HG02870 (cell line): ENCODE measurements around the gene KRTDAP.
"Not testable (repeated sequence)": the region's sequence is repeated elsewhere in the genome, so short reads cannot be mapped to it uniquely, and the experiment has no call there.

Experiments
- ATAC-seq: cut with Tn5 transposase; IDR thresholded peaks from one replicate; pipeline ENCODE4 v1.9.1; 2021; ENCODE audit warnings: mild to moderate bottlenecking, moderate library complexity; ENCODE audit not compliant: unreplicated experiment

Gene KRTDAP

DNA sequence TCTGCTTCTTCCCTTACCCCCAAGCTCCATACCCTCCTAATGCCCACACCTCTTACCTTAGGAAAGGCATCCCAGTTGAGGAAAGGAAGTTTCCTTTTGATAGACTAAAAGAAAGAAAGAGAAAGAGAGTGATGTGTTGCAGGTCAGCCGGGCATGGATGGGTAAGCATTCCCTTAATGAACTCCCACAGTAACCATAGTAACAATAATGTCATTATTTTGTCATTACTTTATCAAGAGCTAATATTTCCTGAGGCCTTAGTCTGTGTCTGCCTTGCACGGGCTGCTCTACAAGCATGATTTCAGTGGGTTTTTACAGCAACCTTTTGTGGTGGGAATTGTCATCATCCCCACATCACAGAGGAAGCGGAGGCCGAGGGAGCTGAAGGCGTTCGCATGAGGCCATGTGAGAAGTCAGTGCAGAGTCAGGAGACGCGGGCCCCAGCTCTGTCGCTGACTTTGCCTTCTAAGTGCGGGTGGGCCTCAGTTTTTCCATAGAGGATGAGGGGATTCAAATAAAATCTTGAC lies 2.5 kb downstream of the KRTDAP start:
- no peak for ATAC-seq

DNA sequence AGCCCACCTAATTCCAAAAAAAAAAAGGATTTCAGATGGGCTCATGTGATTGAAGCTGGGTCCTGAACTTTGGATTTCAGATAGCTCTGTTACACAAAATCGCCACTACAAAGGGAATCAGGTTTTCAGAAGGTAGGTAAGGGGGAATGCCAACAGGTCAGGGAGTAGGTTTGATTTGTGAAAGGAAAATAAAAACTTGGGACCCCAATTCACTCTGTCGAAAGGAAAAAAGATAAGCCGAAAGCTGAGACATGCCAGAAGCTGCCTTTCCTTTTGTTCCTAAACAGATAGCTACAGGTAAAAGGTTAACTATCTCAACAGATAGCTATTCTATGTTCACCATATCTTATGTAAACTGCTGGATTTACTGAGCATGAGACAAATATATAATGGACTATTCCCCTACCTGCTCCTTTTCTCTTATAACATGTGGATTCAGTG lies 4.0 kb downstream of the KRTDAP start:
- no peak for ATAC-seq

DNA sequence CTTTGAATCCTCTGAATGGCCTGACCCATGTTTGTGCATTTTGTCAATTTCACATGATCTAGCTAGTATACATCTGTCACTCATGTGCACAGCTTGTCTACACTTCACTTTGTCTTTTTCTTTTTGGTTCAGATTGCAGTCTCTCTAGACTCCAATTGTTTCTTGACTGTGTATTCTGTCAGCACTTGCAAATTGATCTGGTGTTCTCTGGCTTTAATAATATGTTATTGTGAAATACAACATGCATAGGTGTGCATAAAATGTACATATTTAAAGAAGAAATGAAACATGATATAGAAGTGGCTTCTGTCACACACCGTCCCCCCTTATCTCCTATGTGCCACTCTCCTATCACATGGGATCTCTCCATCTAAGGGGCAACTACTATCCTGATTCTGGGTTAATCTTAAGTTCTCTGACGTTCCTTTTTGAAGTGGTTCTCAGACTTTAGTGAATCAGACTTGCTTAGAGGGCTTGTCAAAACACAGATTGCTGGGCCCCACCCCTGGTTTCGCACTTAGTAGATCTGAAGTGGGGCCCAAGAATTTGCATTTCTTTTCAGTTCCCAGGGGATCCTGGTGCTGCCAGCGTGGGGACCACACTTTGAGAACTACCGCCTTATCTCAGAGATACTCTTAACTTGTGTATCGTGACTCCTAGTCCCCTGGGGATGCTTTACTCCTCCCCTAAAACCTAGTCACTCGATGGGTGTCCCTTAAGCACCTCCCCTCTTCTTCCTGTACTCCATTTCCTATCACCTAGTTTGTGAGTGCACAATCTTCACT lies 5.8 kb downstream of the KRTDAP start:
- ATAC-seq: no peak

DNA sequence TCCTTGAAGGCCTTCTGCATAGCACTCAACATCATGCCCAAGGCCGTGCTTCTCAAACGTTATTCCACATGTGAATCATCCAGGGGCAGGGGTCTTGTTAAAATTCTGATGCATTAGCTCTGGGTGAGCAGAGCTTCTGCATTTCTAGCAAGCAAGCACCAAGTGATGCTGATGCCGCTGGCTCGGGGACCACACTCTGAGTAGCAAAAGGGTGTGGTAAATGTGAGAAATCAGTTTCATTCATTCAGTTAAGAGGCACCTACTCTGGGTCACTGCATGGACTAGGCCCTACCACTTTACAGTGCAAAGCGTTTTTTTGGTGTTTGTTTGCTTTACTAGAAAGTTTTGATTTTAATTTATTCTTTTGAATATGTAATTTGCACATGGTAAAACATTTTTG lies 7.2 kb downstream of the KRTDAP start:
- ATAC-seq: no peak

DNA sequence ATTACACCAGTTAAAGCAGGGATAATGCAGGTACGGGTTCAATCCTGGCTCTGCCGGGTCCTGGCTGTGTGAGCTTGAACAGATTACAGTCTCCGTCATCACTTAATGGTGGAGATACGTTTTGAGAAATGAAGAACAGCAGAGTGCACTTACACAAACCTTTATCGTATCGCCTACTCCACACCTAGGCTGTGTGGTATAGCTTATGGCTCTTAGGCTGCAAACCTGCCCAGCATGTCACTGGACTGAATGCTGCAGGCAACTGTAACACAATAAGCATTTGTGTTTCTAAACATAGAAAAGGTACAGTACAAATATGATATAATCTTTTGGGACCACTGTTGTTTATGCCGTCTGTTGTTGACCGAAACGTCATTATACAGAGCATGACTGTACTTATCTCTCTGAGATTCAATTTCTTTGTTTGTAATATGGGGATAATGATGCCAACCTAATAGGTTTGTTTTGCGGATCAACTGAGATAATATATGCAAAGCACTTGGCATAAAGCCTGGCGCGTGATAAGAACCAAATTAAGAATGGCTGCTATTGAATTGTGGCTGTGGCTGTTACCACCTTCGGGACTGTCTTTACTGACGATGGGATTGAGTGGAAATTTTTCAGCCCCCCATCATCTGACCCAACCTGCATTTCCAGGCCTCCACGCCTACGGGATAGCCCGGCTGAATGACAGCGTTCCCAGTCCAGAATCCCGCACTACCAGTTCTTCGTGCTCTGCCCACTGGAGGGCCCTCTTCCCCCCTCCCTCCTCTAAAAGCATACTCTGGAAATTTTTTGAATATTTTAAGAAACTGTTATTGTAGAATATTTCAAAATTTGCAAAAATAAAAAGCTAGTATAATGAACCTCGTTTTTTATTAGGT lies 11.2 kb downstream of the KRTDAP start:
- no peak for ATAC-seq

DNA sequence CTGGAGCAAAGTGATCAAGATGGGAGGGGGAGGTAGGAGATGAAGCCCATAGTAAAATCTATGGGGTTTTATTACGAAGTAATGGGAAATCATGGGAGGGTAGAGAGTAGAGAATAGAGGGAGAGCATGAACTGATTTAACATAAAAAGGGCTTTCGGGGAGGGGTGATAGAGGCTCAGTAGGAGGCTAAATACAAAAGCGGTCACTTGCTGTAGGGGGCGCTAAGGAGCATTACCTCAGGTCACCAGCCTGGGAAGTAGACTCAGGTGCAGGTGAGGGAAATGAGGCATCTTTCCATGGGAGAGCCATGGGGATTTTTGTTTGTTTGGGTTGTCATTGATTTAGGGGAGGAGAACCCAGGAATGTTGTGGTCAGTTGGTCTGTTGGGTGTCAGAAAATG lies 14.1 kb downstream of the KRTDAP start:
- ATAC-seq: no peak

DNA sequence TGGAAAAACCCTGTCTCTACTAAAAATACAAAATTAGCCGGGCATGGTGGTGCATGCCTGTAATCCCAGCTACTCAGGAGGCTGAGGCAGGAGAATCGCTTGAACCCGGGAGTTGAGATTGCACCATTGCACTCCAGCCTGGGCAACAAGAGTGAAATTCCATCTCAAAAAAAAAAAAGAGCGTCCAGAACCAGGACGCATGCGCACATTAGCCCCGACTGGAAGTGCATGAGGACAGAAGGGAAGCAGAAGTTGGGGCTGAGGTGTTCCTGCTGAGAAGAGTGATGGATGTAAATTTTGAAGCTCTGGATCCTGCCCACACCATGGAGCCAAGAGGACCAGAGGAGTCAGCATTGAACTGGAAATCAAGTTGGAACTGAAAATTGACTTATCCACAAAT lies 15.7 kb downstream of the KRTDAP start:
- not testable (repeated sequence) for ATAC-seq

DNA sequence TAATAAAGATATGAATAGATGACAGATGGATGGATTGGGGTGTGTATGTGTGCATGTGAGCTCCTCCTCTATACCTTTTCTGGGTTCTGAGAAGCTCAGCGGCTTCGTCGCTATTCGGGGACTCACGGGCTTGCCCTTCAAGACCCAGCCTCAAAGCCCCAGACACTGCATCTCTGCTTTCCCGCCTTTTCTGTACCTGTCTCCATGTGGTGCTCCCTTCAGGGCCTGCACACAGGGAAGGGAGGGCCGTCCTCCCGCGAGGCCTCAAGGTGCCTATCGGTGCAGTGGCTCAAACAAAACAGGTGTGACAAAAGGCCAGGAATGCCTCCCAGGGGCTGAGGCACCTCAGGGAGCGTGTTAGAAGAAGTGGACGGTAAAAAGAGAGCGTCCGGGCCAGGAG lies 16.2 kb downstream of the KRTDAP start:
- ATAC-seq: no peak

DNA sequence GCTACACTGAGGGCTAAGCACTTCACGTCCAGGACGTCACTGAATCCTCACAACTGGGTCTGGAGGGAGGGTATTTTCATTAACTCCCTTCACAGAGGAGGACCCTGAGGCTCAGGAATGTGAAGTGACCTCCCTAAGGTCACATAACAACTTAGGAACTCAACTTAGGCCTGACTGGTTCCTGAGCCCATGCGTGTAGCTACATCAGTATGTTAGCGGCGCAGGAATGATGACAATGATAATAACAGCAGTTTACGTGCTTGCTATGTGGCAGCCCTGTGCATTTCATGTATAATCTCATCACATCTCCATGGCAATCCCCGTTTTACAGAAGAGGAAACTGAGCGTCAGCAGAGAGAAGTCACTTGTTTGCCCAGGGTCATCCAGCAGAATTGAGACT lies 18.3 kb downstream of the KRTDAP start:
- ATAC-seq: no peak

DNA sequence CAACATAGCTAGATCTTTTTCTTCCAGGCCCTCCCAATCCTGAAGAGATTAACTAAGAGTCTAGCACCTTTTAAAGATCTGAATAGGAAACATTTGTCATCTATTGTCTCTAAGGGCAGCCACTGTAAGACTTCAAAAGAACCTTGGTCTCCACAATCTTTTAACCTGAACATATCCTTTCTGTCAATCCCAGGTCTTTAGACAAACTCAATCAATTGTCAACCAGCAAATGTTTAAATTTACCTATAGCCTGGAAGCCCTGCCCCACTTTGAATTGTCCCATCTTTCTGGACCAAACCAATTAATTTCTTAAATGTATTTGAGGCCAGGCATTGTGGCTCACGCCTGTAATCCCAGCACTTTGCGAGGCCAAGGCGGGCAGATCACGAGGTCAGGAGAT lies 19.2 kb downstream of the KRTDAP start:
- not testable (repeated sequence) for ATAC-seq

DNA sequence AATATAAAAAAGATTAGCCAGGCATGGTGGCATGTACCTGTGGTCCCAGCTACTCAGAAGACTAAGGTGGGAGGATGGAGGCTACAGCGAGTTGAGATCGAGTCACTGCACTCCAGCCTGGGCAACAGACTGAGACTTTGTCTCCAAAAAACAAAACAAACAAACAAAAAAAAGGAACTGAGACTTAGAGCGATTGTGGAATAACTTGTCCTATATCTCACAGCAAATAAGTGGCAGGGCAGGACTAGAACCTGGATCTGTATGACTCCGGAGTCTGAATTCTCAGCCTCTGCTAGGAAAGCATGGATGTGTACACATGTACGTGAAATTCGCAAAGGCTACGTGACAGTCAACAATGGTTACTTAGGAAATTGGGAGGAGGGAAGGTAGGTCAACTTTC lies 20.1 kb downstream of the KRTDAP start:
- no peak for ATAC-seq

DNA sequence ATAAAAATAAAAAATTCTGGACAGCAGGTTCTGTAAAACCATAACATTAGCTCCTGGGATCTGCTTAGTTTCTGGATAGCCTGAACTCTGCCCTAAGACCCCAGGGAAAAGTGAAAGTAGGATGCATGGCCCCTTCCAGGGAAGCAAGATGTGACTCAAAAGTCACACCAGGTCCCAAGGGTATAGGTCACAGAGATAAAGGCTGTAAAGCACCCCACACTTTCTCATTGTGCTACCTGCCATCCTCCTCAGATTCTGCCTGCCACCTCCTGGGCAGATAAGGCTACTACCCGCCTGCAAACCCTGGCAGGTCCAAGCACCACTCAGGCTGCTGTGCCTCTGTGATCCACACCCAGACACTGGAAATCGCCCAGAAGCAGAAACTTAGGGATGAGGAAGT lies 21.6 kb downstream of the KRTDAP start:
- ATAC-seq: peak; percentile 69

DNA sequence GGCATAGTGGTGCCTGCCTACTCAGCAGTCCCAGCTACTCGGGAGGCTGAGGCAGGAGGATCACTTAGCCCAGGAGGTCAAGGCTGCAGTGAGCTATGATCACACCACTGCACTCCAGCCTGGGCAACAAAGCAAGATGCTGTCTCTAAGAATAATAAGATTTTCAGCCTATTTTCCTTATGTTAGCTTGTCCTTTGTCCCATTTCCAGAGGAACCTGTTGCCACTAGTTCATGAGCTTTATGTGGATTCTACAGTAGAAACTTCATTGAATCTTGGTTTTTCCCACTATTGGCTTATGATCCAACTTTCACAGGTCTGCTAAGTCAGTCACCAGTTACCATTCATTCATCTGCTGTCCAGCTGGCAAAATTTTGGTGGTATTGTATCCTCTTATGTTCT lies 24.0 kb downstream of the KRTDAP start:
- ATAC-seq: no peak

DNA sequence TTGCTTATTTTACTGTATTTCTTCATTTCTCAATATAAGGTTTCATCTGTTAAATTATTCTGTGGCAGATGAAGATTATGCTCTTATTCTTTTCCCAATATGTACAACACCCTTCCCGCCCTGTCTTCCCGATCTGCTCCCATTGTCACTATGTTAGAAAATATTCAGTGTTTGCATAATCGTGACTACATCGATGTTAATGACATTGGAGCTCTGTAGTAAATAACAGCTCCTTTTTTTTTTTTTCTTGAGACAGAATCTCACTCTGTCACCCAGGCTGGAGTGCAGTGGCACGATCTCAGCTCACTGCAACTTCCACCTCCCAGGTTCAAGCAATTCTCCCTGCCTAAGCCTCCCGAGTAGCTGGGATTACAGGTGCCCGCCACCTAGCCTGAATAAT lies 27.3 kb downstream of the KRTDAP start:
- not testable (repeated sequence) for ATAC-seq

DNA sequence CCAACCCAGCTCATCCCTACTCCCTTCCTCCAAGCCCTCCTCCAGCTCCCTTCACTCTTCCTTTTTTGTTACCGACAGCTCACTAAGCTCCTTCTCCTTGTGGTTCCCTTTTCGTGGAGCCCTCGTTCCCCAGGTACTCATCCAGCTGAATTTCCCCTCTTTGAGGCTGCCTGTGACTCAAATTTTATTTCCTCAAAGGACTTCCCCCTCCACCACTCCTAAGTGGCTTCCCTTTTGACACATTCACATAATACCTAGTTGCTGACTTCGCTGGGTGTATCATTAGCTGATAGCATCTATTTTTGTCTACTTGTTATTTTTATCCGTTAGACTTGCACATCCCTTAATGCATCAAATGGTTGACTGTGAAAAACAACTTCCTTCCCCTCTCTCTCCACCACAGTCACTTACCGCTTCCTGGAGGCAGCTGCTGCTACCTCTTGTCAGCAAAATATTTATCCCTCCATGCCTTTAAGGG lies 27.7 kb downstream of the KRTDAP start:
- peak; percentile 58 for ATAC-seq

DNA sequence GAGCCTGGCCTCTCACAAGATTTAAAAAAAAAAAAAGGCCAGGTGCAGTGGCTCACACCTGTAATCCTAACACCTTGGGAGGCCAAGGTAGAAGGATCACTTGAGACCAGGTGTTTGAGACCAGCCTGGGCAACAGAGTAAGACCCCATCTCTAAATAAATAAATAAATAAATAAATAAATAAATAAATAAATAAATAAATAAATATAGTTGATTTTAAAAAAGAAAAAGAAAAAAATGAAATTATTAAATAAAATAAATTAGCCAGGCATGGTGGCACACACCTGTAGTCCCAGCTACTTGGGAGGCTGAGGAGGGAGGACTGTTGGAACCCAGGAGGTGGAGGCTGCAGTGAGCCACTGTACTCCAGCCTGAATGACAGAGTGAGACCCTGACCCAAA lies 28.5 kb downstream of the KRTDAP start:
- ATAC-seq: not testable (repeated sequence)

DNA sequence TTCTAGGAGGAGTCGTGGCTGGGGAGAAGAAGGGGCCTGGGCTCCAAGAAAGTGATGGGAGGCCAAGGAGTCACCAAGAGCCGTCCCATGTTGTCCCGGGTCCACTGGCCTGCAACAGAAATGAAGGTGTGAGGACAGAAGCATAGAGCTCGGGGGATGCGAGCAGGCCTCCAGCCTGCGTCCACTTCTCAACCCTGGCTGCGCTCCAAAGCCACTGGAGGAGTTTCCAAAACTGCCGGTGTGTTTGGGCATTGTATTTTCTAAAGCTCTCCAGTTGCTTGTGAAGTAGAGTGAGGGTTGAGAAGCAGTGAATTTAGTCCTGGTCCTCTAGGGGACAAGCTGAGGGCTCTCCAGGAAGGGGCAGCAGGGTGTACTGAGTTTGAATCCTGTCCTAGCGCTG lies 29.2 kb downstream of the KRTDAP start:
- no peak for ATAC-seq

DNA sequence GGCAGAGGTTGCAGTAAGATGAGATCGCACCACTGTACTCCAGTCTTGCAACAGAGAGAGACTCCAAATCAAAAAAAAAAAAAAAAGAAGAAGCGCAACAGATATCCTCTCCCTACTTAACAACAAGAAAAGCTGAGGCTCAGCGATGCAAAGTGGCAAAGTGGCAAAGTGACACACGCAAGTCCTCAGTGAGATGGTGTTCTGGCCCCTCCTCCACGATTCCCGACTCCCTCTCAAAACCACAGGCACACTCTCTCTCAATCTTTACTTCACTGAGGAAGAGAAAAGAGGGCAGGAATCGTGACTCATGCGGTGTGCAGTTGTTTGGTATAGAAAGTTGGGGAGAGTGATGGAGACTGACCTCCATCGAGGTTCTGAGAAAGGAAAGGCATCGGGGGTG lies 29.7 kb downstream of the KRTDAP start:
- ATAC-seq: no peak

DNA sequence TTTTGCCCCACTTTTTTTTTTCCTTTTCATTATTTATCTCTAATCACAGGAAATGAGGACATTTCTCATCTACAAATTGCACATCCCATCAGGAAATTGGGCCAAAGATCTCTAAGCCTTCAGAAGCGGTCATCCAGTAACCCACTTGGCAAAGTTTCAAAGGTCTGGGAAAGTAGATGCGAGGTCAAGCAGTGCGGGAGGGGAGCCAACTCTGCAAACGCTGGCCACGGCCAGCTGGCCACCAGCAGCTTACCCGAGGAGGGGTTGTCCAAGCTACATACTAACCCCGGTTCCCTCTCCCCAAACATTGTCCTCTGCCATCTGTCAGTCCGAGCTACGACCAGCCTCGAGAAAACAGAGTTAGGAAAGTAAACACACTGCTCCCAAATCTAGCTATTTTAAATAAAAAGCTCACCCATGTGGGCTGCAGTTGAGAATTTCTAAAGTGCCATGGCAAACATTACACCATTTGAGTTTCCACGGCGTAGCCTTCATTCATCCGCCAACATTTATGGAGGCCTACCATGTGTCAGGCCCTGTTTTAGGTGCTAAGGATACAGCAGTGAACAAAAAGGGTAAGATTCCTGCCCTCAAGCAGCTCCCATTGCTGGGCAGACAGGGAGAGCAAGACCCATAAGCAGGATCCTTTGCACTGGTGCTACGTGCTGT lies 30.7 kb downstream of the KRTDAP start:
- ATAC-seq: no peak

DNA sequence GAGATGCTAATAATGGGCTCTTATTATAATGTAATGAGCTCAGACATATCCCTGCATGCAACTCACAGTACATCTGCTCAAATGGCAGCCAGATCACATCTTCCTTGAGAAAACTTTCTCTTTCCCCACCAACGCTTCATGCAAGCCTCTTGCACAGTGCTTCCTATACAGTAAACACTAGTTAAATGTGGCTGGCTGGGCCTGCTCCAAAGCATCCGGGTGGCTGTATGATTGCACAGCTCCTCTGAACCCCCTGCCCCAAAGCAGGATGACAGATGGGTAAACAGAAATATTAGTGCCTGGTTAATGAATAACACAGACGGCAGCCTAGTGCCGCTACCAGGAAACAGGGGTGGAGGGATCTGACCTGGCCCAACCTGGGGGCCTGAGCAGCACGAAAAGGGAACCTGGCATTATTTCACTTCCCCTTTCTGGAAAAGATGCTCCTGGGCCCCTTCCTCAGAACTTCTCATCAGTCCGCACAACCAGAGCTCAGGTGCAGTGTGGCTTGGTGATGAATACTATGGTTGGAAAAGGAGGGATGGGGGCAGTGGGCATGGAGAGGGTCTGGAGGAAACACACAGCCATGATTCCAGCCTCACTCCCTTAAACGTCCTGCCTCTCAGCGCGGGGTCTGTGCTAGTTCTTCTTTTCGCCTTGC lies 31.4 kb downstream of the KRTDAP start:
- no peak for ATAC-seq

DNA sequence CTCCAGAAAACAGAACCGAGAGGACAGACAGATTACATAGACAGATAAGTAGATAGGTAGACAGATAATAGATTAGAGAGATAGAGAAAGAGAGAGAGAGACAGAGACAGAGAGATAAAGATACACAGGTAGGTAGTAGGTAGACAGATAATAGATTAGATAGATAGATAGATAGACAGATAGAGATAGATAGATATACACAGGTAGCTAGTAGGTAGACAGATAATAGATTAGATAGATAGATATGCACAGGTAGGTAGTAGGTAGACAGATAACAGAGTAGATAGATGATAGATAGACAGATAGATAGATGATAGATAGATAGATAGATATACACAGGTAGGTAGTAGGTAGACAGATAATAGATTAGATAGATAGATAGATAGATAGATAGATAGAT lies 32.1 kb downstream of the KRTDAP start:
- no peak for ATAC-seq
